ENCODE measurements around the gene LINC00237. TPM values are rescaled to one million over a fixed set of nuclear protein-coding genes. Genes with fewer than 3 reads are reported as not detected.

Gene LINC00237
- total and polyA plus RNA-seq, 7 donors: not detected

DNA sequence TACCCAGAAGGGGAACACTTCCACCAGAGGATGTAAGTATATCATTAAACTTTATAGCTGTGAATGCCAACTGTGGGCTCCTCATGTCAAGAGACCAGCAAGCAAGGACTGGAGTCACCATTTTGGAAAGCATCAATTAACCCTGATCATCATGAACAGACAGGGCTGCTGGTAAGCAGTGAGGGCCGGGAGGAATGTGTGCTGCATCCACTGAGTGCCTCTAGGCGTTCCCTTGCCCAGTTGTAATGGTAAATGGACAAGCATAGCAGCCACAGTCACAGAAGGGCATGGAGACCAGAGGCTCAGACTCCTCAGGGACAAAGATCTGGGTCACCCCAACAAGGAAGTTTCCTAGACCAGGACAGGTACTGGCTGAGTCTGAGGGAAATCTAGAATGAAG, 23.6 kb downstream of the LINC00237 start:
- no peaks in the 10 kb centered on the region for H3K36me3 ChIP-seq
- H3K4me1 ChIP-seq: no peaks in the 10 kb centered on the region
- intact Hi-C loops (cut with DNase I): no loop called here
- H3K9me3 ChIP-seq: no peaks in the 10 kb centered on the region
- TF ChIP-seq POLR2A (IDR thresholded peaks at IDR 0.05): no peak
- no peak for TF ChIP-seq CTCF (IDR thresholded peaks at IDR 0.05)
- TF ChIP-seq EP300 (IDR thresholded peaks at IDR 0.05): no peak
- no peak for TF ChIP-seq POLR2AphosphoS5 (IDR thresholded peaks at IDR 0.05)
- 58 to 66% methylated on average over 2 of the region's 2 CpGs for WGBS, 2 donors
- no peak overlapping the region for H3K27ac ChIP-seq
- DNase-seq: no peak
- H3K27me3 ChIP-seq: peaks cover 0 to 27% (median 0%) of the 10 kb centered on the region in 3 donors
- H3K4me3 ChIP-seq: no peak overlapping the region

- Histone ChIP-seq H3K27me3 (peaks cover 0 to 10% (median 0%) of the 10 kb centered on the region in 3 donors), H3K27ac (no peak overlapping the region), H3K36me3 (no peaks in the 10 kb centered on the region), H3K4me3 (no peak overlapping the region), H3K9me3 (no peaks in the 10 kb centered on the region), H3K4me1 (no peaks in the 10 kb centered on the region)
- TF ChIP-seq POLR2AphosphoS5 (IDR thresholded peaks at IDR 0.05): no peak
- no peak for TF ChIP-seq CTCF (IDR thresholded peaks at IDR 0.05)
- TF ChIP-seq POLR2A (IDR thresholded peaks at IDR 0.05): no peak
- no peak for TF ChIP-seq EP300 (IDR thresholded peaks at IDR 0.05)
- intact Hi-C loops (cut with DNase I): no loop called here
- no peak for DNase-seq
- 57 to 74% methylated on average over 4 of the region's 4 CpGs for WGBS, 2 donors
Measured at GRCh38 chr20:21077809-21078345, 28.3 kb downstream of the LINC00237 start.

GRCh38 chr20:21076073-21076472, 30.1 kb downstream of the LINC00237 start:
- intact Hi-C loops (cut with DNase I): no loop called here
- H3K4me1 ChIP-seq: no peaks in the 10 kb centered on the region
- no peak overlapping the region for H3K27ac ChIP-seq
- no peak for DNase-seq
- TF ChIP-seq POLR2A (IDR thresholded peaks at IDR 0.05) (no peak), CTCF (IDR thresholded peaks at IDR 0.05) (no peak), POLR2AphosphoS5 (IDR thresholded peaks at IDR 0.05) (no peak), EP300 (IDR thresholded peaks at IDR 0.05) (no peak)
- H3K27me3 ChIP-seq: no peaks in the 10 kb centered on the region
- H3K36me3 ChIP-seq: no peaks in the 10 kb centered on the region
- no peaks in the 10 kb centered on the region for H3K9me3 ChIP-seq
- 60 to 73% methylated on average over 3 of the region's 3 CpGs for WGBS, 2 donors
- no peak overlapping the region for H3K4me3 ChIP-seq

DNA sequence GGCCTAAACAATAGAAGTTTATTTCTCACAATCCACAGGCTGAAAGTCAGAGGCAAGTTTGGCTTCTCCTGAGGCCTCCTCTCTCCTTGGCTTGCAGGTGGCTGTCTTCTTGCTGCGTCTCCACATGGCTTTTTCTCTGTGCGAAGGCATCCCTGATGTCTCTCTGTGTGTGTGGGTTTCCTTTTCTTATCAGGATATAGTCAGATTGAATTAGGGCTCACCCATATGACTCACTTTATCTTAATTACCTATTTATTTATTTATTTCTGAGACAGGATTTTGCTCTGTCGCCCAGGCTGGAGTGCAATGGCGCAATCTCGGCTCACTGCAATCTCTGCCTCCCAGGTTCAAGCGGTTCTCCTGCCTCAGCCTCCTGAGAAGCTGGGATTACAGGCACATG, 30.7 kb downstream of the LINC00237 start:
- H3K4me1 ChIP-seq: no peaks in the 10 kb centered on the region
- intact Hi-C loops (cut with DNase I): no loop called here
- no peaks in the 10 kb centered on the region for H3K36me3 ChIP-seq
- no peaks in the 10 kb centered on the region for H3K9me3 ChIP-seq
- no peak overlapping the region for H3K4me3 ChIP-seq
- H3K27me3 ChIP-seq: no peaks in the 10 kb centered on the region
- DNase-seq: no peak
- 81 to 93% methylated on average over 6 of the region's 6 CpGs for WGBS, 2 donors
- TF ChIP-seq EP300 (IDR thresholded peaks at IDR 0.05) (no peak), POLR2AphosphoS5 (IDR thresholded peaks at IDR 0.05) (no peak), CTCF (IDR thresholded peaks at IDR 0.05) (no peak), POLR2A (IDR thresholded peaks at IDR 0.05) (no peak)
- no peak overlapping the region for H3K27ac ChIP-seq

Data from sigmoid colon (tissue), 7 donors.